Sigmoid colon (tissue), 4 donors: ENCODE measurements around the gene TMTC1.

Source experiments
- EP300 ChIP-seq, 4 donors: sonication (generic); formaldehyde crosslinking; IDR thresholded peaks; one replicate each; pipeline ENCODE4 v1.6.1; 2017; ENCODE audit warnings: antibody characterized with exemption in 4 of 4
- POLR2A ChIP-seq, 2 donors: fragments of 450-650 bp; IDR thresholded peaks; one replicate each; pipeline ENCODE4 v1.6.1; 2016; ENCODE audit warnings: antibody characterized with exemption in 2 of 2, mild to moderate bottlenecking in 2 of 2, moderate library complexity in 2 of 2

DNA sequence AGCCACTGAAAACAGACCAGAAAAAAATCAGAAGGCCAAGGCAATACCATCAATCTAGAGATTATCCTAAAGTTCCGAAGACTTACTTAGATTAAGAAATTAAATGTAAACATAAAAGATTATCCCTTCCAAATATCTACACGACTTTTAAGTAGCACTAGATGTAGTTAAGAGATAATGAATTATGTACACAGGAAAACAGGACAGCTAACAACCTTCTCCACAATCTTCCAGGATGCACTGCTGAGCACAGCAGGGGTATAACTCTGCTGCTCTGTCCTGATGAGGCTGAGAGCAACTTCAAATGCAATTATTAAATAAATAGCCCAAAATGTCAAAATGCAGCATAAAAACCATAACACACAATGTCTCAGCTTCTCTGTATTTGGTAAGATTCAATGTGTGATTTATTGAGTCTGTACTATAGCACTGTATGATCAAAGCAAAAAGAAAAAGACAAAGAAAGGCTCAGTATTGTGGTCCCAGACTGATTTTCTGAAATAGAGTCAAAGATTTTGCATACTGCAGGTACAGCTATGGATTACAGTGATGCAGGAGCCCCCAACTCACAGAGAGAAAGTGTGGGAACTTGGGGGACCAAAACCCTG lies 56.9 kb downstream of the TMTC1 start:
- no peak for TF ChIP-seq POLR2A (IDR thresholded peaks at IDR 0.05)
- TF ChIP-seq EP300 (IDR thresholded peaks at IDR 0.05), result no peak
